ENCODE data around the gene SLC13A5.

Gene SLC13A5

GRCh38 chr17:6654841-6655731, 58.1 kb downstream of the SLC13A5 start (continued):
- TF ChIP-seq YY1 (tag by site-specific recombination; IDR thresholded peaks at IDR 0.05) (0 out of 2 replicates have a peak, but pooled peaks have one; percentile 28), KLF1 (tag by site-specific recombination; IDR thresholded peaks at IDR 0.05) (no peak), ZBTB20 (tag by site-specific recombination; IDR thresholded peaks at IDR 0.05) (peak; percentile 66), ZNF341 (tag by site-specific recombination; IDR thresholded peaks at IDR 0.05; ENCODE audit: low read depth) (peak; percentile 74)

GRCh38 chr17:6651919-6652452, 61.2 kb downstream of the SLC13A5 start:
- peaks cover 25% of the 10 kb centered on the region for H3K4me1 ChIP-seq (ENCODE audit: control insufficient read depth, insufficient read depth, low read length)
- H3K4me3 ChIP-seq (ENCODE audit: low read depth, low read length) = peak overlapping the region; percentile 60
- CTCF ChIA-PET = interaction anchor here (0.6 to 1.1 kb wide), 2 partner anchors 191 to 400 kb away, joined by 3 read pairs; no protein-coding TSS in a partner anchor
- POLR2A ChIA-PET = interaction anchor here (1.0 to 1.7 kb wide), 5 partner anchors 10 to 360 kb away, joined by 3 to 26 read pairs (median 5); partner anchors contain the start of genes PIMREG and TXNDC17
- peaks cover 19 to 41% of the 10 kb centered on the region in 2 experiments for H3K36me3 ChIP-seq (ENCODE audit: control insufficient read depth in 2 of 2, insufficient read depth in 1 of 2, low read length in 2 of 2)
- peak overlapping the region; percentile 75 for H3K27ac ChIP-seq (ENCODE audit: extremely low read depth, low read depth, low read length)
- H3K9me3 ChIP-seq (ENCODE audit: control insufficient read depth, insufficient read depth, low read depth, low read length) = no peaks in the 10 kb centered on the region
- TF ChIP-seq ZNF521 (tag by site-specific recombination; IDR thresholded peaks at IDR 0.05) (no peak), ZNF518A (tag by site-specific recombination; conservative IDR thresholded peaks at IDR 0.05; ENCODE audit: low read depth) (no peak), ZFP69B (tag by site-specific recombination; IDR thresholded peaks at IDR 0.05) (peak; percentile 92), ZNF169 (tag by site-specific recombination; IDR thresholded peaks at IDR 0.05) (0 out of 2 replicates have a peak, but pooled peaks have one; percentile 28), ZNF830 (tag by site-specific recombination; IDR thresholded peaks at IDR 0.05; ENCODE audit: low read depth) (no peak), SP3 (tag by site-specific recombination; IDR thresholded peaks at IDR 0.05) (no peak), ZIC2 (tag by site-specific recombination; IDR thresholded peaks at IDR 0.05) (peak; percentile 90), ZNF549 (tag by site-specific recombination; IDR thresholded peaks at IDR 0.05) (no peak), ZNF404 (tag by site-specific recombination; IDR thresholded peaks at IDR 0.05) (no peak), ZNF791 (tag by site-specific recombination; IDR thresholded peaks at IDR 0.05) (no peak), ZNF174 (tag by site-specific recombination; IDR thresholded peaks at IDR 0.05) (no peak), ZNF660 (tag by site-specific recombination; IDR thresholded peaks at IDR 0.05) (no peak; the same call in 1 of the 2 replicates), ZNF610 (tag by site-specific recombination; IDR thresholded peaks at IDR 0.05; ENCODE audit: borderline replicate concordance) (0 out of 2 replicates have a peak, but pooled peaks have one; percentile 58), ZNF23 (tag by site-specific recombination; IDR thresholded peaks at IDR 0.05; ENCODE audit: borderline replicate concordance) (no peak), ZNF114 (tag by site-specific recombination; IDR thresholded peaks at IDR 0.05) (no peak), MYNN (tag by site-specific recombination; IDR thresholded peaks at IDR 0.05; ENCODE audit: borderline replicate concordance) (no peak), KLF16 (tag by site-specific recombination; IDR thresholded peaks at IDR 0.05) (peak; percentile 69), ZNF335 (tag by site-specific recombination; conservative IDR thresholded peaks at IDR 0.05) (peak; percentile 97), CTCF (tag by site-specific recombination; IDR thresholded peaks at IDR 0.05) (peak; percentile 51; the same call in 1 of the 2 replicates), ZNF792 (tag by site-specific recombination; IDR thresholded peaks at IDR 0.05) (peak; percentile 71; the same call in 1 of the 2 replicates), ZSCAN5A (tag by site-specific recombination; IDR thresholded peaks at IDR 0.05) (peak; percentile 86), SP2 (tag by site-specific recombination; IDR thresholded peaks at IDR 0.05) (peak; percentile 38), ZFP3 (tag by site-specific recombination; IDR thresholded peaks at IDR 0.05; ENCODE audit: low read depth) (no peak), SCRT1 (tag by site-specific recombination; IDR thresholded peaks at IDR 0.05; ENCODE audit: borderline replicate concordance) (no peak)

All from HEK293 (cell line).